MM.1S (cell line): ENCODE measurements around the gene SKP2.

Source experiments
- DNase-seq: peaks from one replicate; pipeline ENCODE4 v3.0.0-alpha.2; 2015
- H2AFZ ChIP-seq: fragments of 300-600 bp; sonication (generic); 2 replicates; pipeline ENCODE4 v1.6.0; 2016; ENCODE audit warnings: antibody characterized with exemption, low read length
- H3F3A ChIP-seq: fragments of 300-600 bp; sonication (generic); 2 replicates; pipeline ENCODE4 v1.6.1; 2016; ENCODE audit warnings: mild to moderate bottlenecking, antibody characterized with exemption, low read length, moderate library complexity, mixed read lengths; ENCODE audit not compliant: insufficient read depth
- H3K27ac ChIP-seq: fragments of 300-600 bp; sonication (generic); 2 replicates; pipeline ENCODE4 v1.5.1; 2016; ENCODE audit warnings: mild to moderate bottlenecking, low read length
- H3K27me3 ChIP-seq: fragments of 300-600 bp; sonication (generic); replicated peaks from 2 replicates; pipeline ENCODE4 v1.6.0; 2016; ENCODE audit warnings: low read length; ENCODE audit not compliant: insufficient read depth
- H3K36me3 ChIP-seq: fragments of 300-600 bp; sonication (generic); replicated peaks from 2 replicates; pipeline ENCODE4 v1.6.1; 2016; ENCODE audit warnings: mild to moderate bottlenecking, low read length, mixed read lengths; ENCODE audit not compliant: insufficient read depth
- H3K4me1 ChIP-seq: fragments of 300-600 bp; sonication (generic); 2 replicates; pipeline ENCODE4 v1.6.1; 2016; ENCODE audit warnings: low read length, mixed read lengths
- H3K4me2 ChIP-seq: fragments of 300-600 bp; sonication (generic); 2 replicates; pipeline ENCODE4 v1.6.0; 2016; ENCODE audit warnings: low read depth, low read length
- H3K4me3 ChIP-seq: fragments of 300-600 bp; sonication (generic); 2 replicates; pipeline ENCODE4 v1.5.1; 2016; ENCODE audit warnings: low read length, mixed read lengths
- H3K79me2 ChIP-seq: fragments of 300-600 bp; sonication (generic); 2 replicates; pipeline ENCODE4 v1.6.1; 2016; ENCODE audit warnings: mixed run types, low read length, mixed read lengths
- H3K9ac ChIP-seq: fragments of 300-600 bp; sonication (generic); 2 replicates; pipeline ENCODE4 v1.6.1; 2016; ENCODE audit warnings: low read length, mixed read lengths
- H3K9me2 ChIP-seq: fragments of 300-600 bp; sonication (generic); replicated peaks from 2 replicates; pipeline ENCODE4 v1.6.1; 2016; ENCODE audit warnings: mild to moderate bottlenecking, low read length, mixed read lengths; ENCODE audit not compliant: insufficient read depth
- H3K9me3 ChIP-seq: fragments of 300-600 bp; sonication (generic); replicated peaks from 2 replicates; pipeline ENCODE4 v1.6.1; 2016; ENCODE audit warnings: mild to moderate bottlenecking, low read length, mixed read lengths; ENCODE audit not compliant: insufficient read depth
- H4K20me1 ChIP-seq: fragments of 300-600 bp; sonication (generic); 2 replicates; pipeline ENCODE4 v1.6.1; 2016; ENCODE audit warnings: mild to moderate bottlenecking, low read length, moderate library complexity, mixed read lengths; ENCODE audit not compliant: insufficient read depth
- CTCF ChIP-seq: fragments of 300-600 bp; sonication (generic); IDR thresholded peaks from 2 replicates; pipeline ENCODE4 v1.5.1; 2016; ENCODE audit warnings: antibody characterized with exemption, low read length, mixed read lengths
- EZH2 ChIP-seq: fragments of 300-600 bp; sonication (generic); optimal IDR thresholded peaks from 2 replicates; pipeline ENCODE3; 2017; ENCODE audit warnings: low read depth, mild to moderate bottlenecking, antibody characterized with exemption, low read length, mixed read lengths
- EZH2phosphoT487 ChIP-seq: fragments of 300-600 bp; sonication (generic); IDR thresholded peaks from 2 replicates; pipeline ENCODE4 v1.6.1; 2018; ENCODE audit warnings: antibody characterized with exemption, low read length

SKP2 gene

DNA sequence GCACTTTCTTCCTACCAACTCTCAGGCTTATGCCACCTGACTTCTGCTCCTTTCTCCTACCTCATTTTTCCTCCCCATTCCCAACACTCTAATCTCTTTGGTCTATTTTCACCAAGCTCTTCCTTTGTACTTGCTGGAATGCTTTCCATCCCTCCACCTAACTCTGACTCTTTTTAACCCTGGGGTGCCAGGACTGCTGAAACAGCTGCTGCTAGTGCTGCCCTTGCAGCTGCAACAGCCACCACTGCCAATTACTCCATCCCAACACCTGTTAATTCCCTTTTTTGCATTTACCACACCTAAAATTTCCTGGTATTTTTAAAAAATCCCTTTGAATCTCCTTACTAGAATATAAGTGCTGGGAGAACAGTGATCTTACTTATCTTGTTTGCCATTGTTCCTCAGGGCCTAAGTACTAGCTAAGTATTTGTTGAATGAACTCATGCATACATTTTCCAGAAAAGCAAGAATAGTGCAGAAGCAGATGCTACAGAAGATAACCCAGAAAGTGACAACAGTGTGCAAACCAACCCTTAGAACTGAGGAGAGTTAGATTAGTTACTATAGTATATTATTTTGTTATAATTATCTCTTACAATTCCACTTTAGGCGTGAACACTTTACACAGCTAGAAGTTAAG is 78.4 kb downstream of the SKP2 start:
- H3K79me2 ChIP-seq, result peaks cover 7% of the 10 kb centered on the region; the same call in 1 of the 2 replicates
- no peak for DNase-seq
- no peak overlapping the region for H3K4me2 ChIP-seq
- H2AFZ ChIP-seq, result no peak overlapping the region
- TF ChIP-seq EZH2phosphoT487 (no peak), CTCF (no peak), EZH2 (no peak)
- no peaks in the 10 kb centered on the region for H3K27me3 ChIP-seq
- H3K9ac ChIP-seq, result no peak overlapping the region
- H3K4me3 ChIP-seq, result no peak overlapping the region
- H3K27ac ChIP-seq, result no peak overlapping the region
- H3K9me3 ChIP-seq, result no peaks in the 10 kb centered on the region
- H3F3A ChIP-seq, result no peaks in the 10 kb centered on the region
- H3K4me1 ChIP-seq, result no peaks in the 10 kb centered on the region
- H3K9me2 ChIP-seq, result no peaks in the 10 kb centered on the region
- no peaks in the 10 kb centered on the region for H4K20me1 ChIP-seq
- peaks cover 2% of the 10 kb centered on the region; the same call in 1 of the 2 replicates for H3K36me3 ChIP-seq

- Histone ChIP-seq H3F3A (no peaks in the 10 kb centered on the region), H3K27ac (no peak overlapping the region), H3K9me3 (no peaks in the 10 kb centered on the region), H3K9ac (no peak overlapping the region), H3K27me3 (no peaks in the 10 kb centered on the region), H3K9me2 (no peaks in the 10 kb centered on the region), H4K20me1 (no peaks in the 10 kb centered on the region), H3K79me2 (peaks cover 24% of the 10 kb centered on the region), H3K4me2 (no peak overlapping the region), H2AFZ (no peak overlapping the region), H3K4me3 (no peak overlapping the region), H3K4me1 (no peaks in the 10 kb centered on the region), H3K36me3 (no peaks in the 10 kb centered on the region)
- DNase-seq, result no peak
- TF ChIP-seq EZH2phosphoT487 (no peak), CTCF (no peak), EZH2 (no peak)
Measured at GRCh38 chr5:36232533-36232932, 80.6 kb downstream of the SKP2 start.
